Esophagus (tissue), 2 donors: ENCODE results near the gene FBXO15. TPM values are rescaled to one million over a fixed set of nuclear protein-coding genes. Genes with fewer than 3 reads are reported as not detected.

Experiments used
- H3K27ac ChIP-seq, 2 donors: one replicate each; pipeline ENCODE4 v1.5.1; 2013; ENCODE audit warnings: low read depth in 2 of 2, mild to moderate bottlenecking in 2 of 2, inconsistent platforms in 1 of 2, low read length in 1 of 2, moderate library complexity in 1 of 2
- H3K27me3 ChIP-seq, 2 donors: one replicate each; pipeline ENCODE4 v1.6.1; 2013; ENCODE audit warnings: low read length in 2 of 2, control low read depth in 1 of 2, mild to moderate bottlenecking in 1 of 2; ENCODE audit not compliant: insufficient read depth in 2 of 2, control insufficient read depth in 1 of 2
- H3K36me3 ChIP-seq, 2 donors: one replicate each; pipeline ENCODE4 v1.6.1; 2013; ENCODE audit warnings: low read length in 1 of 2; ENCODE audit not compliant: control insufficient read depth in 2 of 2, insufficient read depth in 2 of 2
- H3K4me1 ChIP-seq, 2 donors: one replicate each; pipeline ENCODE4 v1.6.1; 2013; ENCODE audit warnings: low read length in 1 of 2; ENCODE audit not compliant: control insufficient read depth in 2 of 2, insufficient read depth in 2 of 2
- H3K4me3 ChIP-seq, 2 donors: one replicate each; pipeline ENCODE4 v1.5.1; 2013; ENCODE audit warnings: low read length in 2 of 2, mild to moderate bottlenecking in 2 of 2, low read depth in 1 of 2, moderate library complexity in 1 of 2
- H3K9me3 ChIP-seq, 2 donors: one replicate each; pipeline ENCODE4 v1.6.1; 2013; ENCODE audit warnings: mild to moderate bottlenecking in 2 of 2, low read depth in 1 of 2, low read length in 1 of 2, moderate library complexity in 1 of 2; ENCODE audit not compliant: control insufficient read depth in 2 of 2, insufficient read depth in 1 of 2
- WGBS, 2 donors: extraction: QIAGEN DNeasy Blood & Tissue Kit; methylation state at CpG; one replicate each; pipeline ENCODE4 v1.1.7; 2013; 5-methylcytosine and 5-hydroxymethylcytosine counted together
- polyA plus RNA-seq, 2 donors: library from polyadenylated mRNA; stranded (reverse); fragments of 200-250 nt; gene quantifications; one replicate each; pipeline ENCODE4 v1.2.3, GENCODE V29; 2013
- donor health status: healthy with polysubstance abuse.
- donor health status: Bipolar disorder and iron deficiency.

FBXO15 gene
- polyA plus RNA-seq, 2 donors: 0.16 to 0.41 TPM

- Histone ChIP-seq H3K4me3 (no peak overlapping the region), H3K27ac (no peak overlapping the region), H3K9me3 (no peaks in the 10 kb centered on the region), H3K36me3 (peaks cover 4 to 10% of the 10 kb centered on the region in 2 donors), H3K4me1 (no peaks in the 10 kb centered on the region), H3K27me3 (no peaks in the 10 kb centered on the region)
- WGBS, 2 donors: 86% methylated on average over 4 of the region's 4 CpGs
These were observed 7.6 kb upstream of the FBXO15 start for GRCh38 chr18:74155276-74155675.

- H3K9me3 ChIP-seq: no peaks in the 10 kb centered on the region
- H3K4me1 ChIP-seq: peaks cover under 1% of the 10 kb centered on the region in 2 donors
- H3K27me3 ChIP-seq: no peaks in the 10 kb centered on the region
- peaks cover 4 to 10% of the 10 kb centered on the region in 2 donors for H3K36me3 ChIP-seq
- no peak overlapping the region for H3K27ac ChIP-seq
- H3K4me3 ChIP-seq: no peak overlapping the region
- 89 to 93% methylated on average over 4 of the region's 4 CpGs for WGBS, 2 donors
These were observed 7.1 kb upstream of the FBXO15 start for GRCh38 chr18:74154716-74155115.

GRCh38 chr18:74153793-74154192, 6.2 kb upstream of the FBXO15 start:
- Histone ChIP-seq H3K4me3 (no peak overlapping the region), H3K36me3 (peaks cover 1 to 8% of the 10 kb centered on the region in 2 donors), H3K4me1 (peaks cover 2 to 3% of the 10 kb centered on the region in 2 donors), H3K27me3 (no peaks in the 10 kb centered on the region), H3K9me3 (no peaks in the 10 kb centered on the region), H3K27ac (no peak overlapping the region)
- 89 to 93% methylated on average over 4 of the region's 4 CpGs for WGBS, 2 donors

GRCh38 chr18:74153377-74153776, 5.7 kb upstream of the FBXO15 start:
- H3K4me3 ChIP-seq: no peak overlapping the region
- 81 to 83% methylated on average over 4 of the region's 4 CpGs for WGBS, 2 donors
- no peaks in the 10 kb centered on the region for H3K9me3 ChIP-seq
- peaks cover 2 to 3% of the 10 kb centered on the region in 2 donors for H3K4me1 ChIP-seq
- H3K36me3 ChIP-seq: peaks cover 0 to 7% of the 10 kb centered on the region in 2 donors
- no peaks in the 10 kb centered on the region for H3K27me3 ChIP-seq
- H3K27ac ChIP-seq: no peak overlapping the region

GRCh38 chr18:74152857-74153256, 5.2 kb upstream of the FBXO15 start:
- H3K4me1 ChIP-seq: peaks cover 2 to 3% of the 10 kb centered on the region in 2 donors
- H3K27ac ChIP-seq: no peak overlapping the region
- peaks cover 0 to 7% of the 10 kb centered on the region in 2 donors for H3K36me3 ChIP-seq
- no peaks in the 10 kb centered on the region for H3K9me3 ChIP-seq
- no peaks in the 10 kb centered on the region for H3K27me3 ChIP-seq
- no peak overlapping the region for H3K4me3 ChIP-seq
- WGBS, 2 donors: 85 to 93% methylated on average over 2 of the region's 2 CpGs

- peaks cover 0 to 7% of the 10 kb centered on the region in 2 donors for H3K36me3 ChIP-seq
- 83% methylated on average over 6 of the region's 6 CpGs for whole genome bisulfite sequencing, 2 donors
- no peak overlapping the region for H3K4me3 ChIP-seq
- no peaks in the 10 kb centered on the region for H3K9me3 ChIP-seq
- no peaks in the 10 kb centered on the region for H3K27me3 ChIP-seq
- H3K4me1 ChIP-seq: peaks cover 2 to 3% of the 10 kb centered on the region in 2 donors
- no peak overlapping the region for H3K27ac ChIP-seq
These were observed 4.6 kb upstream of the FBXO15 start for GRCh38 chr18:74152270-74152669.

- peaks cover 0 to 7% of the 10 kb centered on the region in 2 donors for H3K36me3 ChIP-seq
- H3K4me1 ChIP-seq: peaks cover 2 to 3% of the 10 kb centered on the region in 2 donors
- peak overlapping the region in 1 of 2 donors; percentile 30 for H3K4me3 ChIP-seq
- no peak overlapping the region for H3K27ac ChIP-seq
- no peaks in the 10 kb centered on the region for H3K27me3 ChIP-seq
- no peaks in the 10 kb centered on the region for H3K9me3 ChIP-seq
- WGBS, 2 donors: 55 to 61% methylated on average over 5 of the region's 5 CpGs
These were observed 2.2 kb upstream of the FBXO15 start for GRCh38 chr18:74149878-74150277.

- no peaks in the 10 kb centered on the region for H3K27me3 ChIP-seq
- H3K4me1 ChIP-seq: peaks cover 2 to 3% of the 10 kb centered on the region in 2 donors
- 0% methylated on average over 25 of the region's 25 CpGs for WGBS, 2 donors
These were observed 973 bp upstream of the FBXO15 start for GRCh38 chr18:74148543-74149070.

GRCh38 chr18:74147491-74147778, 199 bp downstream of the FBXO15 start:
- peaks cover 0 to 6% of the 10 kb centered on the region in 2 donors for H3K36me3 ChIP-seq
- 0 to 1% methylated on average over 27 to 28 of the region's 28 CpGs for WGBS, 2 donors
- no peaks in the 10 kb centered on the region for H3K27me3 ChIP-seq
- no peaks in the 10 kb centered on the region for H3K9me3 ChIP-seq
- peak overlapping the region; percentile 81 to 99 for H3K4me3 ChIP-seq
- H3K27ac ChIP-seq: peak overlapping the region in 1 of 2 donors; percentile 90
- H3K4me1 ChIP-seq: peaks cover 2 to 3% of the 10 kb centered on the region in 2 donors

More at GRCh38 chr18:74148543-74149070, 973 bp upstream of the FBXO15 start:
- peak overlapping the region; percentile 81 to 99 for H3K4me3 ChIP-seq
- H3K27ac ChIP-seq: peak overlapping the region; percentile 25 to 77
- H3K9me3 ChIP-seq: no peaks in the 10 kb centered on the region
- H3K36me3 ChIP-seq: peaks cover 0 to 7% of the 10 kb centered on the region in 2 donors

- Histone ChIP-seq H3K4me1 (peaks cover 2 to 3% of the 10 kb centered on the region in 2 donors), H3K27me3 (no peaks in the 10 kb centered on the region), H3K9me3 (no peaks in the 10 kb centered on the region), H3K36me3 (peaks cover 0 to 5% of the 10 kb centered on the region in 2 donors), H3K4me3 (no peak overlapping the region), H3K27ac (no peak overlapping the region)
- WGBS, 2 donors: 36 to 37% methylated on average over 3 of the region's 3 CpGs
These were observed 878 bp downstream of the FBXO15 start for GRCh38 chr18:74146756-74147155.
